Activated B cell treated with CpG ODN at 0.5 μM for 24 hours (primary cell): ENCODE measurements around the gene RPS6KA2. TPM values are rescaled to one million over a fixed set of nuclear protein-coding genes. Genes with fewer than 3 reads are reported as not detected.

Source experiments
- ATAC-seq: fragments of 200-7000 bp; cut with Tn5 transposase; one replicate; pipeline ENCODE4 v1.10.0; 2021; ENCODE audit warnings: low read depth, mild to moderate bottlenecking, moderate library complexity
- CTCF ChIA-PET: fragments of 350-600 bp; sonication (Branson Sonifier 250); formaldehyde crosslinking; loops from one replicate; lab custom pipeline; 2021; ENCODE audit warnings: antibody characterized with exemption; lab: Charles Lee
- POLR2A ChIA-PET: fragments of 350-600 bp; sonication (Branson Sonifier 250); formaldehyde crosslinking; loops from one replicate; lab custom pipeline; 2021; ENCODE audit warnings: antibody characterized with exemption; lab: Charles Lee
- DNase-seq: peaks from one replicate; pipeline ENCODE4 v3.0.0; 2022
- H3K27ac Mint-ChIP-seq: one replicate; pipeline ENCODE4 v1.8.0; 2020; ENCODE audit warnings: mixed read lengths
- H3K27me3 Mint-ChIP-seq: one replicate; pipeline ENCODE4 v1.8.0; 2021; ENCODE audit warnings: mixed read lengths
- H3K36me3 Mint-ChIP-seq: one replicate; pipeline ENCODE4 v1.8.0; 2021; ENCODE audit warnings: low read depth, mixed read lengths
- H3K4me1 Mint-ChIP-seq: one replicate; pipeline ENCODE4 v1.8.0; 2021; ENCODE audit warnings: mixed read lengths
- H3K4me3 Mint-ChIP-seq: one replicate; pipeline ENCODE4 v1.8.0; 2020; ENCODE audit warnings: mild to moderate bottlenecking, mixed read lengths
- H3K9me3 Mint-ChIP-seq: one replicate; pipeline ENCODE4 v1.8.0; 2020; ENCODE audit warnings: mixed read lengths
- CTCF ChIP-seq: fragments of 200-600 bp; IDR thresholded peaks from one replicate; pipeline ENCODE4 v1.8.0; 2022; ENCODE audit warnings: antibody characterized with exemption, mild to moderate bottlenecking
- intact Hi-C: fragments of 100-400 bp; cut with micrococcal nuclease; formaldehyde crosslinking; loops from one replicate; pipeline ENCODE4 v1.15.1; 2024
- total RNA-seq: library from RNA; stranded (reverse); gene quantifications from 2 replicates; pipeline ENCODE4 v1.2.3, GENCODE V29; 2022

RPS6KA2 gene
- total RNA-seq, 1 donor from 2014 or later, result 14.4 TPM

DNA sequence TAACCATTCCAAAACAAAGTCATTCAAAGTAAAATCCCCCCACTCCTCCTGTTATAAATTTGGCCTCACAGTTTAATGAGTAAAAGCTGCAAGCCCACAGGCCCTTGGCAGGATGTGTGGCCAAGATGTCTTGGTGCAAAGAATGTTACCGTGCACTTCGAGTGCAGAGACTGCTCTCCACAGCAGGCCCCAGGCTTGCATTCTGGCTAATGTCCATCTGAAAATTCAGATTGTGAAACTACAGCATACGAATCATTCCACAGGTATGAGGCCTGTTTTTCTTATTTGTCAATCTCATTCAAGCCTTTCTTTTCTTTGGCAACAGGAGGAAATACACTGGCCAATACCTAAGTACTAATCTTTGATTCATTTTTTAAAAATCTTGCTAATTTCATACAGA, 7.1 kb downstream of the RPS6KA2 start:
- no peak overlapping the region for H3K4me3 Mint-ChIP-seq
- DNase-seq (no peak), ATAC-seq (no peak)
- H3K9me3 Mint-ChIP-seq, result no peaks in the 10 kb centered on the region
- intact Hi-C loops, result loop anchor here (10.0 kb wide), 1 partner anchor 105 kb away; no protein-coding TSS in a partner anchor
- POLR2A ChIA-PET, result no interaction called here
- H3K27me3 Mint-ChIP-seq, result peaks cover 3% of the 10 kb centered on the region
- H3K27ac Mint-ChIP-seq, result no peak overlapping the region
- no peaks in the 10 kb centered on the region for H3K36me3 Mint-ChIP-seq
- H3K4me1 Mint-ChIP-seq, result peaks cover 3% of the 10 kb centered on the region
- no peak for TF ChIP-seq CTCF
- CTCF ChIA-PET, result no interaction called here

DNA sequence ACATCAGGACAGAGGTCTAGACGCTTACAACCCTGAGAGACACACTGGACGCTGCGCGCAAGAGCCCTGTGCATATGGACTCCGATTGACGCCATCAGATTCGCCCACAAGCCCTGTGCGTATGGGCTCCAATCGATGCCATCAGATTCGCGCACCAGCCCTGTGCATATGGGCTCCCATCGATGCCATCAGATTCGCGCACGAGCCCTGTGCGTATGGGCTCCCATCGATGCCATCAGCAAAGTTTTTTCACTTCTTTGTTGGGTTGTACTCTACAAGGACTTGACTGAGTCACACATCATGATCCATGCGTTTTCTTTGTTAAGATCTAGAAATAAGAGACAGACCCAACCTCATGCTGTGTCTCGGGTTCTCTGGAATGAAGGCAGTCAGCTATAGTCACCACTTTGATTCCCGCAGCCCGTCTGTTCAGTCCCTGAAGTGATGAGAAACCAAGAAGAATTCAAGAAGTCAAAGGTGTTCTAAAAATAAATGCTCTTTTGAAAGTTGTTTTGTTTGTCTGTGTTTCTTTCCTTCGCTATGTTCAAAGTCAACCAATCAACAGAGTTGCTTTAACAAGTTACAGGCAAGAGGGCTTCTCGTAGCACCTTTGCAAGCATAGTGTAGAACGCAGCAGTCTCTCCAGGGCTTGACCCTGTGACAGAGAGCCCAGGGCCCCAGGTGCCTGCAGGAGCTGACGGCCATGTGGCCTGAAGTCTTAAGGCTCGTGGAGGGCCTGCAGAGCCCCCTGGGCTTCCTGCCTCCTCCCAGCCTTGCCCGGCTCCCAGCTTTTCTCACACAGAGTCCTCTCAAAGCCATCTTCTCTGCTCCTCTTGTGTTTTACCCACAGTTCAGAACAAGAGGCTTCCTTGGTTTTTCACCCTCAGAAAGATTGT, 7.9 kb downstream of the RPS6KA2 start:
- Mint-ChIP-seq H3K9me3 (no peaks in the 10 kb centered on the region), H3K36me3 (no peaks in the 10 kb centered on the region), H3K4me1 (no peaks in the 10 kb centered on the region), H3K27me3 (peaks cover 3% of the 10 kb centered on the region), H3K4me3 (no peak overlapping the region), H3K27ac (no peak overlapping the region)
- intact Hi-C loops, result no loop called here
- DNase-seq (no peak), ATAC-seq (no peak)
- POLR2A ChIA-PET, result no interaction called here
- TF ChIP-seq CTCF, result no peak
- CTCF ChIA-PET, result no interaction called here

- ChIA-PET CTCF (no interaction called here), POLR2A (no interaction called here)
- H3K4me3 Mint-ChIP-seq, result no peak overlapping the region
- no peak for TF ChIP-seq CTCF
- intact Hi-C loops, result no loop called here
- H3K36me3 Mint-ChIP-seq, result no peaks in the 10 kb centered on the region
- H3K4me1 Mint-ChIP-seq, result no peaks in the 10 kb centered on the region
- DNase-seq, result no peak
- no peak overlapping the region for H3K27ac Mint-ChIP-seq
- no peaks in the 10 kb centered on the region for H3K9me3 Mint-ChIP-seq
- ATAC-seq, result no peak
- peaks cover 3% of the 10 kb centered on the region for H3K27me3 Mint-ChIP-seq
Observed at GRCh38 chr6:166618251-166618650, 8.8 kb downstream of the RPS6KA2 start.

DNA sequence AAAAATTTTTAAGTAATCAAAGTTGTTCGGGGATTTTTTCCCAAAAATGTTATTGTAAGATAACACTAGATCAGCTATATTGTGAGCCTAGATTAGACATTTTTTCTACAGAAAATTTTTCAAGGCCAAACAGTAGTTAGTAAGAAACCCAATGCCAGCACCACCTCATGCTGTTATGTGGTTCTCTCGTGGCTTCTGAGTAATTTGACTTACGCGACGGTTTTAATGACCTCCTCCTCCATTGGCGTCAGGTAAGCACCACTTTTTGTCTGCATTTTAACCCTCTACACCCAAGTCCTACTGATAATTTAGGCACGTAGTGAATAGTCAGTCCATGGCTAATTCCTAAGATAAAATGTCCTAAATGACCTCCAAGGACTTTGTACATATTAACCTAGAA, 9.7 kb downstream of the RPS6KA2 start:
- Mint-ChIP-seq H3K27ac (no peak overlapping the region), H3K9me3 (no peaks in the 10 kb centered on the region), H3K4me3 (no peak overlapping the region), H3K4me1 (no peaks in the 10 kb centered on the region), H3K36me3 (no peaks in the 10 kb centered on the region), H3K27me3 (peaks cover 3% of the 10 kb centered on the region)
- TF ChIP-seq CTCF, result no peak
- DNase-seq, result no peak
- CTCF ChIA-PET, result no interaction called here
- ATAC-seq, result no peak
- intact Hi-C loops, result no loop called here
- POLR2A ChIA-PET, result no interaction called here

GRCh38 chr6:166616261-166617238, 10.5 kb downstream of the RPS6KA2 start:
- Mint-ChIP-seq H3K4me3 (no peak overlapping the region), H3K27me3 (no peaks in the 10 kb centered on the region), H3K9me3 (no peaks in the 10 kb centered on the region), H3K27ac (no peak overlapping the region), H3K36me3 (no peaks in the 10 kb centered on the region), H3K4me1 (no peaks in the 10 kb centered on the region)
- ATAC-seq (no peak), DNase-seq (no peak)
- intact Hi-C loops, result no loop called here
- no peak for TF ChIP-seq CTCF
- CTCF ChIA-PET, result no interaction called here
- POLR2A ChIA-PET, result no interaction called here
